Loucy (cell line): ENCODE data around the gene FANCC.
A peak's percentile ranks its signal among the peaks of the same experiment; 100 is the strongest.
"Not testable (repeated sequence)": the region's sequence is repeated elsewhere in the genome, so short reads cannot be mapped to it uniquely, and the experiment has no call there.

Experiments used
- H2AFZ ChIP-seq: fragments of 200-600 bp; sonication (generic); 2 replicates; pipeline ENCODE4 v1.6.0; 2016; ENCODE audit warnings: antibody characterized with exemption, mild to moderate bottlenecking, low read length, moderate library complexity
- H3F3A ChIP-seq: fragments of 200-600 bp; 2 replicates; pipeline ENCODE4 v1.6.0; 2016; ENCODE audit warnings: antibody characterized with exemption, low read depth, mild to moderate bottlenecking
- H3K27me3 ChIP-seq: fragments of 200-600 bp; sonication (generic); 2 replicates; pipeline ENCODE4 v1.6.1; 2014; ENCODE audit warnings: low read length, mild to moderate bottlenecking; ENCODE audit not compliant: insufficient read depth, poor library complexity, severe bottlenecking
- H3K36me3 ChIP-seq: fragments of 200-600 bp; sonication (generic); 2 replicates; pipeline ENCODE4 v1.6.1; 2016; ENCODE audit warnings: low read length; ENCODE audit not compliant: insufficient read depth
- H3K4me1 ChIP-seq: fragments of 200-600 bp; sonication (generic); 2 replicates; pipeline ENCODE4 v1.5.1; 2014; ENCODE audit warnings: low read length, mild to moderate bottlenecking; ENCODE audit not compliant: insufficient read depth, poor library complexity, severe bottlenecking
- H3K4me2 ChIP-seq: fragments of 200-600 bp; sonication (generic); 2 replicates; pipeline ENCODE4 v1.6.0; 2014; ENCODE audit warnings: antibody characterized with exemption, low read length, low read depth, mild to moderate bottlenecking; ENCODE audit not compliant: poor library complexity, severe bottlenecking
- H3K4me3 ChIP-seq: fragments of 200-600 bp; sonication (generic); 2 replicates; pipeline ENCODE4 v1.5.1; 2014; ENCODE audit warnings: low read length, mild to moderate bottlenecking, mixed read lengths; ENCODE audit not compliant: poor library complexity, severe bottlenecking
- H3K79me2 ChIP-seq: fragments of 200-600 bp; sonication (generic); 2 replicates; pipeline ENCODE4 v1.6.1; 2014; ENCODE audit warnings: low read length; ENCODE audit not compliant: insufficient read depth
- H3K9ac ChIP-seq: fragments of 200-600 bp; sonication (generic); 2 replicates; pipeline ENCODE4 v1.6.0; 2014; ENCODE audit warnings: mild to moderate bottlenecking, low read depth, low read length, moderate library complexity; ENCODE audit not compliant: poor library complexity, severe bottlenecking
- H3K9me2 ChIP-seq: fragments of 200-600 bp; sonication (generic); replicated peaks from 2 replicates; pipeline ENCODE4 v1.6.1; 2016; ENCODE audit warnings: low read depth, low read length, mixed read lengths
- H3K9me3 ChIP-seq: fragments of 200-600 bp; sonication (generic); 2 replicates; pipeline ENCODE4 v1.6.1; 2014; ENCODE audit warnings: mild to moderate bottlenecking, antibody characterized with exemption, low read length, low read depth; ENCODE audit not compliant: insufficient read depth
- H4K20me1 ChIP-seq: fragments of 200-600 bp; sonication (generic); 2 replicates; pipeline ENCODE4 v1.6.0; 2014; ENCODE audit warnings: antibody characterized with exemption, low read length, mild to moderate bottlenecking; ENCODE audit not compliant: insufficient read depth, poor library complexity, severe bottlenecking
- CTCF ChIP-seq: fragments of 200-600 bp; sonication (generic); conservative IDR thresholded peaks from 2 replicates; pipeline ENCODE4 v1.5.1; 2014; ENCODE audit warnings: mild to moderate bottlenecking, antibody characterized with exemption, low read length
- EZH2phosphoT487 ChIP-seq: fragments of 200-600 bp; IDR thresholded peaks from 2 replicates; pipeline ENCODE4 v1.6.1; 2018; ENCODE audit warnings: antibody characterized with exemption, mild to moderate bottlenecking, moderate library complexity, borderline replicate concordance

Gene FANCC

DNA sequence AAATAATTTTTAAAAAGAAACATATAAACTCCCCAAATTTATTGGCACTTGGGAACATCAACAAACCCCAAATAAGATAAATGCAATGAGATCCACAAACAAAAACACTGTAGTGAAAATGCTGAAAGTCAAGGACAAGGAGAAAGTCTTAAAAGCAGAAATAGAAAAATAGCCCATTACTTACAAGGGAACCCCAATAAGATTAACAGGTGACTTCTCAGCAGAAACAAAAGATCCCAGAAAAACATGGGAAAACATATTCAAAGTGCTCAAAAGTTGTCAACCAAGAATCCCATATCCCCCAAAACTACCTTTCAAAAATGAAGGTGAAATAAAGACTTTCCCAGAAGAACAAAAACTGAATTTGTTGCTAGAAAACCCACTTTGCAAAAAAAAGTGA, 40.0 kb downstream of the FANCC start:
- no peaks in the 10 kb centered on the region for H3K36me3 ChIP-seq
- H3K9me2 ChIP-seq, result no peaks in the 10 kb centered on the region
- no peak overlapping the region for H3K9ac ChIP-seq
- H3K4me2 ChIP-seq, result no peak overlapping the region
- H3K9me3 ChIP-seq, result peaks cover 13% of the 10 kb centered on the region
- no peaks in the 10 kb centered on the region for H4K20me1 ChIP-seq
- no peaks in the 10 kb centered on the region for H3K27me3 ChIP-seq
- H3K4me3 ChIP-seq, result no peak overlapping the region
- no peak for TF ChIP-seq CTCF
- no peak for TF ChIP-seq EZH2phosphoT487
- H3K4me1 ChIP-seq, result peaks cover 9% of the 10 kb centered on the region
- H2AFZ ChIP-seq, result no peak overlapping the region
- H3F3A ChIP-seq, result no peaks in the 10 kb centered on the region
- peaks cover 32% of the 10 kb centered on the region for H3K79me2 ChIP-seq

DNA sequence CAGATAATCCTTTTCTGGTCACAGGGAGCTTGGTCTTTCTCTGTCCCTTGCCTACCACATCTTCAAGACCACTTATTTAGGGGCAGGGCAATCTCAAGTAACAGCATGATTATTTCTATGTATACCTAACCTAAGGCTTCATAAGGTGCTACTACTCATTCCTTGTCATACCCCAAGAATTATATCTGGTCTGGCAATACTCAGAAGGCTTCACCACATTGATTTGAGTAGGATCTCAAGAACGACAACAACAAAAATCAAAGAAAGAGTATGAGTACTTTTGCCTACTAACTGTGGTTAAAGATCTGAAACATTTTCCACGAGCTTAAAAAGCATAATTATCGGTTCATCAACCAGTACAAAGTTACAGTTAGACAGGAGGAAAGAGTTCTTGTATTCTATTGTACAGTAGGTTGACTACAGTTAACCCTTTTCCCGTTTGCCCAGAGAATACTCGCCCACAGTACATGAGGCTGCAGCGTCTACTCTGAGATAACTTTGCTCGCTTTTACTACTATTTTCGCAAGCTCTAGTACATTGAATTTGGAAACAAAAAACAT, 41.0 kb downstream of the FANCC start:
- H3F3A ChIP-seq, result no peaks in the 10 kb centered on the region
- H3K9me2 ChIP-seq, result no peaks in the 10 kb centered on the region
- H3K79me2 ChIP-seq, result peaks cover 32% of the 10 kb centered on the region
- H3K4me2 ChIP-seq, result no peak overlapping the region
- H3K4me1 ChIP-seq, result peaks cover 9% of the 10 kb centered on the region
- H2AFZ ChIP-seq, result no peak overlapping the region
- H3K4me3 ChIP-seq, result no peak overlapping the region
- H4K20me1 ChIP-seq, result no peaks in the 10 kb centered on the region
- peaks cover 13% of the 10 kb centered on the region for H3K9me3 ChIP-seq
- TF ChIP-seq CTCF (no peak), EZH2phosphoT487 (no peak)
- H3K36me3 ChIP-seq, result no peaks in the 10 kb centered on the region
- no peak overlapping the region for H3K9ac ChIP-seq
- no peaks in the 10 kb centered on the region for H3K27me3 ChIP-seq

DNA sequence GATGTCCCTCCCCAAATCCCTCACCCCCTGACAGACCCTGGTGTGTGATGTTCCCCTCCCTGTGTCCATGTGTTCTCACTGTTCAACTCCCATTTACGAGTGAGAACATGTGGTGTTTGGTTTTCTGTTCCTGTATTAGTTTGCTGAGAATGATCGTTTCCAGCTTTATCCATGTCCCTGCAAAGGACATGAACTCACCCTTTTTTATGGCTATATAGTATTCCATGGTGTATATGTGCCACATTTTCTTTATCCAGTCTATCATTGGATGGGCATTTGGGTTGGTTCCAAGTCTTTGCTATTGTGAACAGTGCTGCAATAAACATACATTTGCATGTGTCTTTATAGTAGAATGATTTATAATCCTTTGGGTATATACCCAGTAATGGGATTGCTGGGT, 43.3 kb downstream of the FANCC start:
- not testable (repeated sequence) for H3K4me3 ChIP-seq, H3K9me3 ChIP-seq, H3K9me2 ChIP-seq, H3K27me3 ChIP-seq, H3K36me3 ChIP-seq, H2AFZ ChIP-seq, H3K9ac ChIP-seq, H3K4me2 ChIP-seq, H4K20me1 ChIP-seq, H3K4me1 ChIP-seq, H3F3A ChIP-seq
- peaks cover 29% of the 10 kb centered on the region for H3K79me2 ChIP-seq

DNA sequence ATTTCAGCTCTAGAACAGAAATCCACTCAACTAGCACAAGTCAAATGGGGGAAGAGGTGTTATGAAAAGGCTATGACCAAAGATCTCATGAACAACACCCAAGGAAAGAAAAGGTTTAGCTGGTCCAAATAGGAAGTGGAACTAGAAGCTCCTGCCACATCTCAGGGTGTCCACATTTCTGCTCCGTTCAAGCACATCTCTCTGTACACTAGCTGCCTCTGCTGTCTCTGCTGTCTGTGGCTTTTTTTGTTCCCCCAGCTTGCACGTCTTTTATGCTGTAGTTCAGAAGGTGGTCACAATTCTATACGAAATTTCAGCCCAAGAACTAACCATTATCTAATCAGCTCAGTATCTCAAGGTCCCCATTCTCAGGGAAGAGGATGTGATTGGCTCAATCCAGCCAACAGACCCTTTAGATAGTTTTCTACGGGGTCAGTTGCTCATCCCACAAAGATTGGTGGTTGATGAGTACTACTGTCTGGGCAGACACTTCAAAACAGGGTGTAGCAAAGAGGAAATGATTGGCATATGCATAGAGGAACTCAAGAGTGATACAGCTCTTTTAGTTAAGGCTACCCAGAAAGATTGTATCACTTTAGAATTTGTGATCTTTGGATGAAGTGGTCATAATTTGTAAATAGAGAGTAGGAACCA, 44.0 kb downstream of the FANCC start:
- H2AFZ ChIP-seq, result peak overlapping the region; percentile 28; the same call in 1 of the 2 replicates
- H3K4me3 ChIP-seq, result no peak overlapping the region
- H3K4me1 ChIP-seq, result peaks cover 10% of the 10 kb centered on the region
- H3K27me3 ChIP-seq, result no peaks in the 10 kb centered on the region
- peaks cover 24% of the 10 kb centered on the region for H3K79me2 ChIP-seq
- H3K9me3 ChIP-seq, result no peaks in the 10 kb centered on the region
- H3K9me2 ChIP-seq, result no peaks in the 10 kb centered on the region
- no peaks in the 10 kb centered on the region for H3K36me3 ChIP-seq
- H3K4me2 ChIP-seq, result peak overlapping the region; percentile 39
- H3K9ac ChIP-seq, result no peak overlapping the region
- no peaks in the 10 kb centered on the region for H3F3A ChIP-seq
- TF ChIP-seq CTCF (no peak), EZH2phosphoT487 (no peak)
- H4K20me1 ChIP-seq, result no peaks in the 10 kb centered on the region
